Central memory CD4-positive, alpha-beta T cell (primary cell): ENCODE results near the gene C2orf92.
"Not testable (repeated sequence)": the region's sequence is repeated elsewhere in the genome, so short reads cannot be mapped to it uniquely, and the experiment has no call there.

ENCODE experiments used
- DNase-seq: peaks from one replicate; pipeline ENCODE4 v3.0.0; 2022

C2orf92 gene

DNA sequence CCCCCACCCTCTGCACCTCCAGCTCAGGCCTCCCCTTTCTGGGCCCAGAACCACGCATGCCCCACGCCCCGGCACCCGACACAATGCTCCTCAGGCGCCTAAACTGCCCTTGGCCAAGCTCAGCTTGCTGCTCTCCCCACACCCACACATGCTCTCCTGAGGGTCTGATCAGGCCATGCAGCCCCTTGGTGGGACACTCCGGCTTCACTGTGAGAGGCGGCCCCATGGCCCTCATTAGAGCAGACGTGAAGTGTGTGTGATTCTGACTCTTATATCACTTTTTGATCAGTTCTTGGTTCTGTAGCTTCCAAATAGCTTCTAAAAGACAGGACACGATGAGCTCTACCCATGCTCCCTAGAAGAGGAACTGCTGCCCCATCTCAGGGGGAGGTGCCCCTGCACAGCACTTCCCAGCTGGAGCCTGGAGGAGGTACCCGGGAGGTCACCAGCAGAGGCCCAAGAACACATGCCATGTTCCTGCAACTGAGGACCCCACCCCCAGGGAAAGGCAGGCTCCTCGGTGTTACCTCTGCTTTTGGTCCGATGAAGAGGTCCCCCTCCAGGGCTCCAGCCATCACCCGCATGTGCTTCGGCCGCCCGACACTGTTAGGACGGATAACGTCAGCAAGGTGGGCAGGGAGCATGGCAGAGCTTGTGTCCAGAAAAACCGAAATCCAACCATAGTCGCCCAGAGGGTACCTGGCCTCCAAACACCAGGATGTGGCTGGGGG lies 9.3 kb upstream of the C2orf92 start:
- no peak for DNase-seq

DNA sequence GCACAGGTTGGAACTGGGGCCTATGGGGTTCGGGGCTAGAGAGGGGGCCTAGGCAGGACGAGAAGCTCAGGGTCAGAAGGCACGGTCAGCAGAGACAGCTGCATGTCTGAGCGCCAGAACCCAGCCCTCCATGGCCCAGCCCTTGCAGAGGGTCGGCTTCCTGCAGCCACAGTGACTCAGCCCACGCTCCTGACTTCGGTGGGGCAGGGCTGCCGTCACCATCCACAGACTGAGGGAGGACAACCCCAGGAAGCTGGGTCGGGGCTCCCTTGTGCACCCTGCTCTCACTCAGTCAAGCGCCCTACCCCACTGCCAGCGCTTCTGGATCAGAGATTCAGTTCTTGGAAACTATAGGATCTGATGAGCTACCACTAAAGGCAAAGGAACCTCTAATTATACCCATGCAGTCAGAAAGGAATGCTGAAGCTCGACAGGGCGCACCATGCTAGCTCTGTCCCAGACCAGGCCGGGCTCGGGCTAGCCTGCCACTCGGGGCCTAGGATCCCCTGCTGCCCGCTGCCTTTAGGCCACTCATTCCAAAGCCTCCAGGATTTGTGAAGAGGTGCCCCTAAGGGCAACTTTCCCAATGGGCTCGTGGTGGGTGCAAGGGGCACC lies 8.6 kb upstream of the C2orf92 start:
- DNase-seq: no peak

- DNase-seq: no peak
These were observed 7.6 kb upstream of the C2orf92 start for GRCh38 chr2:97661927-97662326.

DNA sequence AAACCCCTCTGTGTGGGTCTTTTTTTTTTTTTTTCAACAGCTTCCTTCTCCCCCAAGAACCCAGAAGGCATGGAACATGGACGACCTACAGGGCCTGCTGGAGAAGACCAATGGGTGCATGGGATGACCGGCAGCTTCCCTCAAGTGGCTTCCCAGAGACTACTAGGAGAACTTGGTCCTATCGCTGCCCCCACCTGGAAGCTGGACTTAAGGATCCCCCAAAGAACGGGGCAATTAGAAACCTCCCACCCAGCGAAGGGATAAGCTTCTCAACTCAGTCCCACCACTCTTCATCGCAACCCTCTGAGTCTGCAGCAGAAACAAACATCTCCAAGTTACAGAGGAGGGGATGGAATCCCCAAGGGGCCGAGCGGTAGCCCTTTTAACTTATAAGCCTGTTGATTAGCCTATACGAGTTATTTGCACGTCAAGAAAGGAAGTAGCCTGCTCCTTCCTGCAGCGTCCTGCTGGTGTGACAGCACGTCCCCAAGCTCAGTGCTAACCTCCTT lies 7.1 kb upstream of the C2orf92 start:
- no peak for DNase-seq

DNA sequence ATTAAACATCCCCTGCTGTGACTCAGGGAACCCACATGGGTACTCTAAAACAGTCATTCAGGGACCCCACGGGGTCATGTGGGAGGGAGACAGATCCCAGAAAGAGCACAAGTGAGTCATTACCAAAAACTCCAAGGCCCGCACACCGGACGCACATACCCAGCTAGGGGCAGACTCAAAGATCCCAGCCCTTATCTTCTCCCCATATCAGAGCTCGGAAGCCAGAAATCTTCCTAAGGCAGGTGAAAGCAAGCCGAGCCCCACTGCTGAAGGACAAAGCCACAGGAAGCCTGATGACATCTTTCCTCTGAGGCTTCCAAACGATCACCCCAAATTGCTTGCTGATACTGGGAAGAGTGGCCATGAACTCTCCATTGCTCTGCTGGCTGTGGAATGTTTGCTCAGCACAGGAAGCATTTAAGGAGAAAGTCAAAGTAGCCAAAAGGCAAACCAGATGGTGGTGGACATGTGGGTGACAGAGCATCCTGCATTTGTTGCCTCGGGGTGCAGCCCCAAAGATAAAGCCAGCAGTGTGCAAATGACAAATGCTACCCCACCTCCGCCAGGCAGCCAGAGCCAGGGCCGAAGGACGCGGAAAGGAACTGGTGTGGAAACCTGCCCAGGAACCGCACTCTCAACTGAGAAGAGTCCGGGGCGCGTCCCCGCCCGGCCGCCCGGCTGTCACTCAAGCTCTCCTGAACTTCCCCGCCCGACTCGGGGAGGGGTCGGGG lies 6.5 kb upstream of the C2orf92 start:
- DNase-seq: peak; percentile 61

- no peak for DNase-seq
These were observed 5.9 kb upstream of the C2orf92 start for GRCh38 chr2:97663626-97663961.

GRCh38 chr2:97663962-97664635 lies 5.4 kb upstream of the C2orf92 start, which contains the start of gene ACTR1B:
Gene ACTR1B, minus strand, starts transcription at chr2:97664044. Its CDS starts 154 bp downstream, at chr2:97663890.
- DNase-seq: peak; percentile 98

GRCh38 chr2:97664636-97664970 lies 4.9 kb upstream of the C2orf92 start:
- no peak for DNase-seq

DNA sequence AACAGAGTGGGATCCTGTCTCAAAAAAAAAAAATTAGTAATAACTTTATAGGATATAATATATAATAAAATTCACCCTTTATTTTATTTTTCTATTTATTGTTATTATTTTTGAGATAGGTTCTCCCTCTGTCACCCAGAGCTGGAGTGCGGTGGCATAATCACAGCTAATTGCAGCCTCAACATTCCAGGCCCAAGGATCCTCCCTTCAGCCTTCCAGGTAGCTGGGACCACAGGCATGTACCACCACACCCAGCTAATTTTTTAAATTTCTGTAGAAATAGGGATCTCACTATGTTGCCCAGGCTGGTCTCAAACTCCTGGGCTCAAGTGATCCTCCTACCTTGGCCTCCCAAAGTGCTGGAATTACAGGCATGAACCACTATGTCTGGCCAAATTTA lies 958 bp downstream of the C2orf92 start:
- DNase-seq: no peak

DNA sequence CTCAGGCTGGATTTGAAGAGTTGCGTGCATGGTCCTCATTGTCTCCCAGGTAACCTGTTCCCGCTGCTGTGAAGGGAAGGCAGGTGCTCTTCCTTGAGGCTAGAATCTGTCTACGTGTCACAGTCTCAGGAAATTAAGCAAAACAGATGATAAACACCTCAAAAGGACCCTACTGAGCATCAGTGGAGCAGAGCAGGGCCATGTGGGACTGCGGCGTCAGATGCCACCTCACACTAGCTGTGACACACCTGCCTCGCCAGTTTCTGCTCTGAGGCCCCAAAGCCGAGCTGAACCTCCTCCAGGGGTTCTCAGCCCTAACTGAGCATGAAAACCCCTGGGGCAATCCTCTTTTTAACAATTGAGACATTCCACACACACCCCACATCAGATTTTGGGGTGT lies 2.0 kb downstream of the C2orf92 start:
- DNase-seq: no peak

DNA sequence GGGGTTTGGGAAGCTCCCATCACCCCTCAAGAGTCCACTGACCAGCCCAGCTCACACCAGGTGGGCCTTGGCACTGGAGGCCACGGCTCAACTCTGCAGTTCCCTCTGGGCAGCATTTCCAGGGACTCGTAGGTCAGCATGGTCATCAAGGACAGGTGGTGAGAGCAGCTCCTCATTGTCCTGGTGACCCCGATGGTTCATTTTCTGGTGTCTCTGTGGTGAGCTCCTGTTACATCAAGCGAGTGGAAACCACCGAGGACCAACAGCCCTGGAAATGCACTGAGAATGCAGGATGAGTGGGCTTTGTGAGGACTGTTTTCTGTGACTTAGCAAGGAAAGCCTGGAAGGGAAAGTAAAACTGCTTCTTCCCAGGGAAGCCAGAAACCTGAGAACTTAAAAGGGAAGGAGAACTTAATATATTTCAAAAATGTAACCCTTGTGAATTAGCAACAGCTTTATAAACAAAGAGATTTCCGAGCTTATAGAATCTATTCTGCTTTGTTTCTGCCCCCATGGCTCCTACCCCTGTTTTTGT lies 3.2 kb downstream of the C2orf92 start:
- DNase-seq: not testable (repeated sequence)

- no peak for DNase-seq
These were observed 3.8 kb downstream of the C2orf92 start for GRCh38 chr2:97673182-97673914.

GRCh38 chr2:97673915-97674283 lies 4.4 kb downstream of the C2orf92 start:
- DNase-seq: no peak

DNA sequence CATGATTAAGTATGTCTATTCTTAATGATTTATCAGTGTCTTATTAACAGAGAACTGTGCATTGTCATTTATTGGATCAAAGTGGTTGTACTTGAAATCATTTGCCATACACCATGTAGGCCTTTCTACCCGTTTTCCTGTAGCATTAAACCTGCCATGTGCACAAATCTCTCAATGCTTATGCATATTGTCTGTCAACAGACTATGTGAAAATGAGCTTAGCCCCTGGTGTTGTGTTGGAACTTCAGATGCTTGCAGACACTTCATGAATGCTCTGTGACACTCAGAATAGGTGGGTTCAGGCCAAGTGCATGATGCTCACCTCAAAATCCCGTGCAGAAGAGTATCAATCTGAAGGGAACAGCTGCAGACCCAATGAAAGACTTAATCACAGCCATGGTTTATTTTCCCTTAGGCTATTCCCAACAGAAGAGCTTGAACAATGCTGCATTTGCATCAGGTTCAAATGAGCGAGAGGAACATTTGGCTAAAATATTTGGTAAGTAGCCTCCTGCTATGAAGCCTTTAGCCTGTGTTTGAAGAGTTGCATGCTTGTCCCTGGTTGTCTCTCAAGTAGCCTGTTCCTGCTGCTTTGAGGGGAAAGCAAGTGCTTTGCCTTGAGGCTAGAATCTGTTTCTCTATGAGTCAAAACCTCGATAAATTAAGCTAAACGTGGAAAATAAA lies 6.1 kb downstream of the C2orf92 start:
- DNase-seq: no peak

DNA sequence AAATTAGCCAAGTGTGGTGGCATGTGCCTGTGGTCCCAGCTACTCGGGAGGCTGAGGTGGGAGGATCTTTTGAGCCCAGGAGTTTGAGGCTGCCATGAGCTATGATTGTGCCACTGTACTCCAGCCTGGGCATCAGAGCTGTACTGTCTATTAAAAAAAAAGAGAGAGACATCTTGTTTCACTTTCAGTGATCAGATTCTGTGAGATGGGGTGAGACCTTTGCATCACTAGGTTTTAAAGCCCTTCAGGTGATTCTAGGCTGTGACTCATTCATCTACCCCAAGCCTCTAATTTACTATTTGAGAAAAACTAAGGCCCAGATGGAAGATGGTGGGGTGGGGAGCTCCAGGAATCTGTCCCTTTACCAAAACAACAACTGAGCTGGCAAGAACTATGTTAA lies 7.1 kb downstream of the C2orf92 start:
- DNase-seq: no peak

GRCh38 chr2:97677480-97677879 lies 8.0 kb downstream of the C2orf92 start:
- no peak for DNase-seq

GRCh38 chr2:97678298-97678697 lies 8.8 kb downstream of the C2orf92 start:
- DNase-seq: no peak

DNA sequence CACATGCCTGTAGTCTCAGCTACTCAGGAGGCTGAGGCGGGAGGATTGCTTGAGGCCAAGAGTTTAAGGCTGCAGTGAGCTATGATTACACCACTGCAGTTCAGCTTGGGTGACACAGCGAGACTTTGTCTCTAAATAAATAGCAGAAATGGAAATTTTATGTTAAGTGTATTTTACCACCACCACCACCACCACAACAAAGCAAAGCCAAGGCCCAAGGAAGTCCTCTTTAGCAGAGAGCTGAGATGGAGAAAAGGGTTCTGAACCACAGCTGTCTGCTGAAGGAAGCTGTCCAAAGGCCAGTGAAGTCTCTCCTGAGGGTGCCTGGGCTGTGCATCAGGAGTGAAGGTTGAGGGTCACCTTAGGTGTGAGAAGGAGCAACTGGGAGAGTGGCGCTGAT lies 17.7 kb downstream of the C2orf92 start:
- DNase-seq: not testable (repeated sequence)

- no peak for DNase-seq
These were observed 18.7 kb downstream of the C2orf92 start for GRCh38 chr2:97688062-97688827.

- DNase-seq: no peak
These were observed 21.7 kb downstream of the C2orf92 start for GRCh38 chr2:97691166-97691565.

DNA sequence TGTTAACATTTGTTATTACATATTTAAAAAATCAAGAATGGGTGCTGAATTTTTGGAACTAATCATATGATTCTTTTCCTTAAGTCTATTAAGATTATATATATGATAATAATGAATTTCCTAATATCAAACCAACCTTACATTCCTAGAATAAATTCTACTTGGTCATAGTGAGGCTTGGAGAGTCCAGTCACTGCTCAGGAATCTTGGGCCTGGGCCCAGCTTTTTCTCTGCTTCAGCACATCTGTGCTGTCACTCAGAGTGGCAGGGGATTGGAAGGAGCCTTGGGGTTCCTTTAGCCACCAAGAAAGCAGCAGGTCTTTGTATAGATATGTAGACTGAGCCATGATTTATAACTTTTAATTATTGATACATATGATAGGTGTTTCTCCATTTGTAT lies 24.0 kb downstream of the C2orf92 start:
- no peak for DNase-seq
